HG02571 (cell line): ENCODE results near the gene FLNB.

ENCODE experiments used
- ATAC-seq: cut with Tn5 transposase; IDR thresholded peaks from one replicate; pipeline ENCODE4 v1.9.1; 2021; ENCODE audit warnings: mild to moderate bottlenecking, moderate library complexity; ENCODE audit not compliant: unreplicated experiment

Gene FLNB

GRCh38 chr3:58158442-58159153 lies 150.4 kb downstream of the FLNB start:
- ATAC-seq: no peak

- ATAC-seq: no peak
Measured at GRCh38 chr3:58160399-58160798, 152.2 kb downstream of the FLNB start.

- ATAC-seq: no peak
Measured at GRCh38 chr3:58161435-58162398, 153.5 kb downstream of the FLNB start.

GRCh38 chr3:58163234-58163633 lies 155.0 kb downstream of the FLNB start:
- no peak for ATAC-seq

GRCh38 chr3:58164199-58164879 lies 156.1 kb downstream of the FLNB start:
- no peak for ATAC-seq

GRCh38 chr3:58164906-58165821 lies 156.9 kb downstream of the FLNB start:
- ATAC-seq: no peak

- ATAC-seq: peak; percentile 61
Measured at GRCh38 chr3:58167431-58168351, 159.5 kb downstream of the FLNB start.

- ATAC-seq: no peak
Measured at GRCh38 chr3:58168498-58168897, 160.3 kb downstream of the FLNB start.

GRCh38 chr3:58169371-58169770 lies 161.1 kb downstream of the FLNB start:
- no peak for ATAC-seq

- ATAC-seq: no peak
Measured at GRCh38 chr3:58170376-58170775, 162.2 kb downstream of the FLNB start.

GRCh38 chr3:58171126-58171525 lies 162.9 kb downstream of the FLNB start:
- ATAC-seq: no peak

GRCh38 chr3:58173029-58173668 lies 164.9 kb downstream of the FLNB start:
- no peak for ATAC-seq

GRCh38 chr3:58173669-58174398 lies 165.6 kb downstream of the FLNB start:
- no peak for ATAC-seq

- no peak for ATAC-seq
Measured at GRCh38 chr3:58175187-58175436, 166.9 kb downstream of the FLNB start.

GRCh38 chr3:58175437-58176184 lies 167.4 kb downstream of the FLNB start:
- no peak for ATAC-seq

GRCh38 chr3:58176185-58176530 lies 167.9 kb downstream of the FLNB start:
- no peak for ATAC-seq

GRCh38 chr3:58176827-58177489 lies 168.7 kb downstream of the FLNB start:
- ATAC-seq: no peak
